Measurements from ENCODE around the gene PPARGC1A. TPM values are rescaled to one million over a fixed set of nuclear protein-coding genes. Genes with fewer than 3 reads are reported as not detected.

PPARGC1A gene
- total and polyA plus RNA-seq, 7 donors: 7.8 to 89.3 (median 37.2) TPM

- Histone ChIP-seq H3K27ac (peak overlapping the region; percentile 28), H3K4me3 (no peak overlapping the region), H3K4me1 (peaks cover 55% of the 10 kb centered on the region), H3K27me3 (ENCODE audit: insufficient read depth in 3 of 3, low read length in 2 of 3) (no peaks in the 10 kb centered on the region), H3K9me3 (no peaks in the 10 kb centered on the region), H3K36me3 (ENCODE audit: insufficient read depth in 1 of 2, low read depth in 1 of 2) (no peaks in the 10 kb centered on the region)
- intact Hi-C loops (cut with DNase I): no loop called here
- ATAC-seq (no peak), DNase-seq (no peak)
- WGBS, 3 donors: 63 to 75% (median 65%) methylated on average over 11 of the region's 11 CpGs
- TF ChIP-seq CTCF (IDR thresholded peaks at IDR 0.05): no peak
Measured at GRCh38 chr4:23866450-23867075, 23.3 kb downstream of the PPARGC1A start.

GRCh38 chr4:23861897-23862296, 27.9 kb downstream of the PPARGC1A start:
- DNase-seq (no peak), ATAC-seq (peak in 2 of 4 donors; percentile 23)
- Histone ChIP-seq H3K4me3 (no peak overlapping the region), H3K4me1 (peaks cover 44% of the 10 kb centered on the region), H3K27me3 (ENCODE audit: insufficient read depth in 3 of 3, low read length in 2 of 3) (no peaks in the 10 kb centered on the region), H3K9me3 (no peaks in the 10 kb centered on the region), H3K36me3 (ENCODE audit: insufficient read depth in 1 of 2, low read depth in 1 of 2) (no peaks in the 10 kb centered on the region), H3K27ac (peak overlapping the region; percentile 1)
- WGBS, 3 donors: 76 to 89% (median 82%) methylated on average over 1 of the region's 1 CpG
- TF ChIP-seq CTCF (IDR thresholded peaks at IDR 0.05): no peak
- intact Hi-C loops (cut with DNase I): no loop called here

GRCh38 chr4:23860919-23861318, 28.9 kb downstream of the PPARGC1A start:
- no peak overlapping the region for H3K27ac ChIP-seq
- WGBS, 3 donors: 65 to 89% (median 73%) methylated on average over 3 of the region's 3 CpGs
- intact Hi-C loops (cut with DNase I): no loop called here
- H3K27me3 ChIP-seq (ENCODE audit: insufficient read depth in 3 of 3, low read length in 2 of 3): no peaks in the 10 kb centered on the region
- ATAC-seq: no peak
- H3K4me1 ChIP-seq: peaks cover 37% of the 10 kb centered on the region
- H3K36me3 ChIP-seq (ENCODE audit: insufficient read depth in 1 of 2, low read depth in 1 of 2): no peaks in the 10 kb centered on the region
- no peak overlapping the region for H3K4me3 ChIP-seq
- no peak for TF ChIP-seq CTCF (IDR thresholded peaks at IDR 0.05)
- H3K9me3 ChIP-seq: no peaks in the 10 kb centered on the region
- no peak for DNase-seq

- DNase-seq (no peak), ATAC-seq (peak in 2 of 4 donors; percentile 31 to 48)
- no peaks in the 10 kb centered on the region for H3K9me3 ChIP-seq
- H3K4me3 ChIP-seq: no peak overlapping the region
- peak overlapping the region; percentile 19 for H3K27ac ChIP-seq
- H3K36me3 ChIP-seq (ENCODE audit: insufficient read depth in 1 of 2, low read depth in 1 of 2): no peaks in the 10 kb centered on the region
- no peak for TF ChIP-seq CTCF (IDR thresholded peaks at IDR 0.05)
- no peaks in the 10 kb centered on the region for H3K27me3 ChIP-seq (ENCODE audit: insufficient read depth in 3 of 3, low read length in 2 of 3)
- WGBS, 3 donors: 65 to 82% (median 77%) methylated on average over 4 of the region's 4 CpGs
- peaks cover 49% of the 10 kb centered on the region for H3K4me1 ChIP-seq
- intact Hi-C loops (cut with DNase I): no loop called here
Measured at GRCh38 chr4:23857367-23857959, 32.4 kb downstream of the PPARGC1A start.
